Measurements from ENCODE around the gene TMEM115.

The TMEM115 gene

DNA sequence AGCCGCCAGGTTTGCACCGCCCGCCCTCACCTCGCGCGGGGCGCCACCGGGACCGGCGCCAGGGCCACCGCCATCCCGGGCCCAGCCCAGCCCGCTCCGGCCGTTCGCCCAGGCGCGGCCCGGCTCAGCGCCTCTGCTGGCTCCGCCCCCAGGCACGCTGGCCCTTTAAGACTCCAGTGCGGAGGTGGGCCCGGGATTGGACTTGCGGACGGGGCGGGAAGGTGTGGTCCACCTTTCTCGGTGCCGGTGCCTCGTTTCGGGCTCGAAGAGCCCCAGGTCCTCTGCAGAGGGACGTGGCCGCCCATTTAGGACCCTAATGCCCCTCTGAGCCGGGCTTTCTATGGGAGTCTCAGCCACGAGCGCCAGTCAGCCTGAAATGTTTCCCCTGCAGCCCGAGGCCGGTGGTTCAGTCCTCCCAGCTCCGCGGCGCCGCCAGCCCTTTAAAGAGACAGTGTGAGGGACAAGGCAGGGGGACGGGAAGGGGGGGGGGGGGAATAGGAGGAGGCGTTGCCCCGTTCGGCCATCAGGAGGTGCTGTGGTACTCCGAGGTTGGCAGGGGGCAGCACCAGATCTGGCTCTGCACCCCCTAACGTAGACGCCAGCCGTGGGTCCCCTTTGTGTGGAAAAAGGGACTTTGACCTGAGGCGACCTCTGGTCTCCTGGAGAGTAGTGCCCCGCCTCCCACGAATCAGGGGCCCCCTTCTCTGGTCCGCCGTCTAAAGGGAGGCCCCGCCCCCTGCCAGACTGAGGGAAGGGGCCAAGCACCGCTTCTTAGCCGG is 37.8 kb downstream of the TMEM115 start:
- Histone ChIP-seq H3K18ac (ENCODE audit: low read length) (peak overlapping the region; percentile 93), H4K91ac (ENCODE audit: low read depth, low read length) (peak overlapping the region; percentile 99), H3K79me1 (ENCODE audit: low read length) (peaks cover 16% of the 10 kb centered on the region), H3K9me3 (ENCODE audit: insufficient read depth, low read depth, low read length) (peaks cover 1% of the 10 kb centered on the region), H3K4ac (ENCODE audit: low read depth, low read length) (peak overlapping the region; percentile 88), H3K4me1 (ENCODE audit: control insufficient read depth in 1 of 2, insufficient read depth in 2 of 2, low read length in 2 of 2) (peaks cover 34 to 38% of the 10 kb centered on the region in 2 experiments), H3K27me3 (ENCODE audit: insufficient read depth, low read length) (no peaks in the 10 kb centered on the region), H2AK5ac (ENCODE audit: low read length) (no peak overlapping the region), H2BK12ac (ENCODE audit: low read length) (peak overlapping the region; percentile 62), H3K27ac (ENCODE audit: low read depth, low read length) (peak overlapping the region; percentile 93), H3K14ac (ENCODE audit: low read length) (peak overlapping the region; percentile 93), H3K4me2 (ENCODE audit: low read length) (peak overlapping the region; percentile 75), H3K4me3 (ENCODE audit: low read depth, low read length) (peak overlapping the region; percentile 88), H3K23ac (ENCODE audit: low read length) (no peak overlapping the region), H3K79me2 (ENCODE audit: control insufficient read depth, insufficient read depth, low read length, poor library complexity) (peaks cover 15% of the 10 kb centered on the region), H2AFZ (ENCODE audit: insufficient read depth, low read length, poor library complexity) (peak overlapping the region; percentile 93), H4K8ac (ENCODE audit: low read depth, low read length) (peak overlapping the region; percentile 90), H3K9ac (ENCODE audit: low read length) (peak overlapping the region; percentile 99), H2BK120ac (ENCODE audit: insufficient read depth, low read length, poor library complexity) (peak overlapping the region; percentile 98), H3K36me3 (ENCODE audit: control insufficient read depth in 1 of 2, insufficient read depth in 2 of 2, low read length in 2 of 2) (peaks cover 36 to 38% of the 10 kb centered on the region in 2 experiments), H4K12ac (ENCODE audit: low read depth, low read length) (peak overlapping the region; percentile 88), H2BK5ac (ENCODE audit: low read depth, low read length, poor library complexity) (peak overlapping the region; percentile 99)
- DNase-seq = peak; percentile 77 to 89
- WGBS (ENCODE audit: extremely low coverage, insufficient coverage, insufficient read length) = no CpG with 5 or more reads among the region's 59 CpGs

DNA sequence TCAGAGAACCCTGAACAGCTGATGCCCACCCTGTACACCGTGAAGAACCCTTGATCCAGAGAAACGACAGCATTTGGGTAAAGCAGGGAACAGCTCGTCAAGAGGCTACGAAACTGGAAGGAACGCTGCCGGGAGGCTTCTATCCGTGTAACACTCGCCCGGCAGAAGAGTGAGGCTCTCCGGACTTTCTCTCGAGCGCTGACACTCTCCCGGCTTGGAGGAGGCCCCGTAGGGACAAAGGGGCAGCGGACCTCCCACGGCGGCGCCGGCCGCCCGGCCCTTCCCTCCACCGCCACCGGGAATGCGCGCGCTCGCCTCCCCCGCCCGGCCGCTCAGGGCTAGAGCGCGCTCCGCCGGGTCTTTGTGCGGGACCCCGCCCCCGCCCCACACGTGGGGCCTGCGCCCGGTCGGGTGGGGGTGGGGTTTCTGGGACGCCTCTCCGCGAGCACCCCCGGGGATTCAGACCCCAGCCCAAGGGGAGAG is 38.4 kb downstream of the TMEM115 start:
- H3K9ac ChIP-seq (ENCODE audit: low read length) = peak overlapping the region; percentile 93
- H4K91ac ChIP-seq (ENCODE audit: low read depth, low read length) = peak overlapping the region; percentile 99
- peak overlapping the region; percentile 56 for H2BK120ac ChIP-seq (ENCODE audit: insufficient read depth, low read length, poor library complexity)
- WGBS (ENCODE audit: extremely low coverage, insufficient coverage, insufficient read length) = no CpG with 5 or more reads among the region's 45 CpGs
- no peaks in the 10 kb centered on the region for H3K27me3 ChIP-seq (ENCODE audit: insufficient read depth, low read length)
- peak overlapping the region; percentile 88 for H4K12ac ChIP-seq (ENCODE audit: low read depth, low read length)
- H3K4me2 ChIP-seq (ENCODE audit: low read length) = peak overlapping the region; percentile 75
- peaks cover 16% of the 10 kb centered on the region for H3K79me1 ChIP-seq (ENCODE audit: low read length)
- H3K27ac ChIP-seq (ENCODE audit: low read depth, low read length) = peak overlapping the region; percentile 93
- DNase-seq = peak; percentile 41 to 63
- peak overlapping the region; percentile 88 for H3K14ac ChIP-seq (ENCODE audit: low read length)
- H3K18ac ChIP-seq (ENCODE audit: low read length) = peak overlapping the region; percentile 93
- H3K4me1 ChIP-seq (ENCODE audit: control insufficient read depth in 1 of 2, insufficient read depth in 2 of 2, low read length in 2 of 2) = peaks cover 38 to 42% of the 10 kb centered on the region in 2 experiments
- peak overlapping the region; percentile 99 for H2BK5ac ChIP-seq (ENCODE audit: low read depth, low read length, poor library complexity)
- H3K4ac ChIP-seq (ENCODE audit: low read depth, low read length) = peak overlapping the region; percentile 43
- H2AFZ ChIP-seq (ENCODE audit: insufficient read depth, low read length, poor library complexity) = peak overlapping the region; percentile 66
- no peak overlapping the region for H3K23ac ChIP-seq (ENCODE audit: low read length)
- peaks cover 1% of the 10 kb centered on the region for H3K9me3 ChIP-seq (ENCODE audit: insufficient read depth, low read depth, low read length)
- H3K4me3 ChIP-seq (ENCODE audit: low read depth, low read length) = peak overlapping the region; percentile 88
- peak overlapping the region; percentile 40 for H2AK5ac ChIP-seq (ENCODE audit: low read length)
- peak overlapping the region; percentile 88 for H4K8ac ChIP-seq (ENCODE audit: low read depth, low read length)
- peaks cover 15% of the 10 kb centered on the region for H3K79me2 ChIP-seq (ENCODE audit: control insufficient read depth, insufficient read depth, low read length, poor library complexity)
- H3K36me3 ChIP-seq (ENCODE audit: control insufficient read depth in 1 of 2, insufficient read depth in 2 of 2, low read length in 2 of 2) = peaks cover 34 to 38% of the 10 kb centered on the region in 2 experiments
- H2BK12ac ChIP-seq (ENCODE audit: low read length) = no peak overlapping the region

GRCh38 chr3:50319894-50320625 is 39.3 kb downstream of the TMEM115 start:
- Histone ChIP-seq H3K23ac (ENCODE audit: low read length) (no peak overlapping the region), H3K27me3 (ENCODE audit: insufficient read depth, low read length) (no peaks in the 10 kb centered on the region), H2AK5ac (ENCODE audit: low read length) (peak overlapping the region; percentile 3), H2BK120ac (ENCODE audit: insufficient read depth, low read length, poor library complexity) (no peak overlapping the region), H3K4ac (ENCODE audit: low read depth, low read length) (peak overlapping the region; percentile 43), H4K8ac (ENCODE audit: low read depth, low read length) (no peak overlapping the region), H3K9ac (ENCODE audit: low read length) (peak overlapping the region; percentile 73), H2BK5ac (ENCODE audit: low read depth, low read length, poor library complexity) (no peak overlapping the region), H3K27ac (ENCODE audit: low read depth, low read length) (no peak overlapping the region), H2BK12ac (ENCODE audit: low read length) (no peak overlapping the region), H4K91ac (ENCODE audit: low read depth, low read length) (peak overlapping the region; percentile 81), H3K9me3 (ENCODE audit: insufficient read depth, low read depth, low read length) (peaks cover under 1% of the 10 kb centered on the region), H3K4me3 (ENCODE audit: low read depth, low read length) (peak overlapping the region; percentile 88), H2AFZ (ENCODE audit: insufficient read depth, low read length, poor library complexity) (no peak overlapping the region), H3K79me2 (ENCODE audit: control insufficient read depth, insufficient read depth, low read length, poor library complexity) (peaks cover 15% of the 10 kb centered on the region), H3K14ac (ENCODE audit: low read length) (peak overlapping the region; percentile 88), H3K36me3 (ENCODE audit: control insufficient read depth in 1 of 2, insufficient read depth in 2 of 2, low read length in 2 of 2) (peaks cover 32% of the 10 kb centered on the region in 2 experiments), H3K4me2 (ENCODE audit: low read length) (peak overlapping the region; percentile 75), H4K12ac (ENCODE audit: low read depth, low read length) (peak overlapping the region; percentile 0), H3K79me1 (ENCODE audit: low read length) (peaks cover 16% of the 10 kb centered on the region), H3K18ac (ENCODE audit: low read length) (peak overlapping the region; percentile 0), H3K4me1 (ENCODE audit: control insufficient read depth in 1 of 2, insufficient read depth in 2 of 2, low read length in 2 of 2) (peaks cover 40 to 42% of the 10 kb centered on the region in 2 experiments)
- no peak for DNase-seq
- WGBS (ENCODE audit: extremely low coverage, insufficient coverage, insufficient read length) = no CpG with 5 or more reads among the region's 29 CpGs

DNA sequence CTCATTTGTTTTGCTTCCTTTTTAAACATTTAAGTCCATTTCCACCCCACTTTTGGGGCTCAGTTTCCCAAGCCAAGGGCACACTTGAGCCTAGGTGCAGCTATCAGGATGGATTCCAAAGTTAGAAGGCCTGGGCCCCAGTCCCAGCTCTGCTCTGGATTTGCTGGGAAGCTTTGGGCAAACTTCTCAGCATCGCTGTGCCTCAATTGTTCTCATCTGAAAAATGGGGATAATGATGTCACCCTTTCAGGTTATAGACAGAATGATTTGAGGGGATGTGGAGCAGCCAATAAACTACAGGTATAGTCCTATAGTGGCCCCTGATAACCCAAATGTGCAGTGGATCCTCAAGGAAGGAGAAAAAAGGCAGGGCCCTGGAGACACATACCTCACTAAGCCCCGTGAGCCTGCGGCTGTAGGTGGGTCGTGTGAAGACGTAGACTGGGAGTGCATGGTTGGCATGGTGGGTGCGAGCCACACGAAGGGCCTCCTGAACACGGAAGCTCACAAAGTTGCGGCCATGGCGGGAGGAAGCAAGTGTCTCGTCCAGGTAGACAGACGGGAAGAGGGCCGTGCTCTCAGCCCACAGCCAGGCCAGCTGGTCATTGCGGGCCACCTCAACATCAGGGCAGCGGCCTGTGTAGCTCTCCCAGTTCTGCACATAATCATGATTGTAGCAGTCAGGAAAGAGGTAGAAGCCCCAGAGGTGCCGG is 40.0 kb downstream of the TMEM115 start:
- no peak for DNase-seq
- H2AK5ac ChIP-seq (ENCODE audit: low read length) = no peak overlapping the region
- peaks cover 32% of the 10 kb centered on the region in 2 experiments for H3K36me3 ChIP-seq (ENCODE audit: control insufficient read depth in 1 of 2, insufficient read depth in 2 of 2, low read length in 2 of 2)
- no peak overlapping the region for H3K4me3 ChIP-seq (ENCODE audit: low read depth, low read length)
- H4K8ac ChIP-seq (ENCODE audit: low read depth, low read length) = no peak overlapping the region
- no peak overlapping the region for H4K91ac ChIP-seq (ENCODE audit: low read depth, low read length)
- no peak overlapping the region for H3K14ac ChIP-seq (ENCODE audit: low read length)
- H2BK5ac ChIP-seq (ENCODE audit: low read depth, low read length, poor library complexity) = no peak overlapping the region
- H3K9me3 ChIP-seq (ENCODE audit: insufficient read depth, low read depth, low read length) = peaks cover 2% of the 10 kb centered on the region
- no peak overlapping the region for H3K4ac ChIP-seq (ENCODE audit: low read depth, low read length)
- H3K79me2 ChIP-seq (ENCODE audit: control insufficient read depth, insufficient read depth, low read length, poor library complexity) = peaks cover 15% of the 10 kb centered on the region
- H3K27ac ChIP-seq (ENCODE audit: low read depth, low read length) = no peak overlapping the region
- no peak overlapping the region for H2BK12ac ChIP-seq (ENCODE audit: low read length)
- no peak overlapping the region for H3K23ac ChIP-seq (ENCODE audit: low read length)
- H3K18ac ChIP-seq (ENCODE audit: low read length) = no peak overlapping the region
- H3K27me3 ChIP-seq (ENCODE audit: insufficient read depth, low read length) = no peaks in the 10 kb centered on the region
- H3K4me1 ChIP-seq (ENCODE audit: control insufficient read depth in 1 of 2, insufficient read depth in 2 of 2, low read length in 2 of 2) = peaks cover 40 to 42% of the 10 kb centered on the region in 2 experiments
- H3K79me1 ChIP-seq (ENCODE audit: low read length) = peaks cover 16% of the 10 kb centered on the region
- H3K4me2 ChIP-seq (ENCODE audit: low read length) = no peak overlapping the region
- H4K12ac ChIP-seq (ENCODE audit: low read depth, low read length) = no peak overlapping the region
- no CpG with 5 or more reads among the region's 16 CpGs for WGBS (ENCODE audit: extremely low coverage, insufficient coverage, insufficient read length)
- no peak overlapping the region for H3K9ac ChIP-seq (ENCODE audit: low read length)
- no peak overlapping the region for H2AFZ ChIP-seq (ENCODE audit: insufficient read depth, low read length, poor library complexity)
- H2BK120ac ChIP-seq (ENCODE audit: insufficient read depth, low read length, poor library complexity) = no peak overlapping the region

Measured in trophoblast cell (in vitro differentiated cells and primary cell).